DMS79 treated with DMSO at 0.1 percent for 48 hours (cell line): Measurements from ENCODE around the gene ANGPTL8.

ENCODE experiments used
- DNase-seq: peaks from one replicate; lab custom pipeline; 2025; lab: John Stamatoyannopoulos, UW

ANGPTL8 gene

GRCh38 chr19:11203194-11204075 is 36.0 kb upstream of the ANGPTL8 start:
- DNase-seq = no peak

DNA sequence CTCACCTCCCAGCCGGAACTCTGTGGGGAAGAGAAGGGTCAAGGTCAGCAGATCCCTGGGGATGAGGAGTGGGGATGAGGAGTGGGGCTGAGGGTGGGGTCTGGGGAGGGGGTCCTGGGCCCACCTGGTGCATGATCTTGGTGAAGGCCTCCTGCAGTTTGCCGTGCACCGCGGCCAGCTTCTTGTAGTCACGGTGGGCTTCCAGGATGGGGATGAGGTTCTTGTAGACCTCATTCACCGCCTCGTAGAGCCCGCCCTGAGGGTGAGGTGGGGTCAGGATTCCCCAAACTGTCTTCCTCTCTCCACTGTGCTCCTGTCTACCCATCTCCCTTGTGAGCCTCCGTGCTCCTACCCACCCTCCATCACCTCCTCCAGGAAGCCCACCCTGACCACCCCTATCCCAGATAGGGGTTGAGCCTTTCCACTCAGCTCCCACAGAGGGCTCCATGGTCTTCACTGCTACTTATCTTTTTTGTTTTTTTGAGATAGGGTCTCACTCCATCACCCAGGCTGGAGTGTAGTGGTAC is 35.3 kb upstream of the ANGPTL8 start:
- no peak for DNase-seq

DNA sequence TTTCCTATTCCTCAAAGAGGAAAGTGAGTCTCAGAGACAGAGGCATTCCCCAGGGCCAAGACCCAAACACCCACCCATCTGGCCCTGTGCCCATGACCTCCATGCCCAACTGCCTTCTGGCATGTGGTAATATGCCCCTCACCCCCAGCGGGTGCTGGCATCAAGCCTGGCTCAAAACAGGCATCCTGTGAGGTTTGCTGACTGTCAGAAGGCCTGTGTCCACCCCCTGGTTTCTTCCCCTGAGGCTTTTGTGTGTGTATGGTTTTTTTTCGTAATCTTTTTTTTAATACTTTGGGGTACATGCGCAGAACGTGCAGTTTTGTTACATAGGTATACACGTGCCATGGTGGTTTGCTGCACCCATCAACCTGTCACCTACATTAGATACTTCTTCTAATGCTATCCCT is 34.5 kb upstream of the ANGPTL8 start:
- no peak for DNase-seq

DNA sequence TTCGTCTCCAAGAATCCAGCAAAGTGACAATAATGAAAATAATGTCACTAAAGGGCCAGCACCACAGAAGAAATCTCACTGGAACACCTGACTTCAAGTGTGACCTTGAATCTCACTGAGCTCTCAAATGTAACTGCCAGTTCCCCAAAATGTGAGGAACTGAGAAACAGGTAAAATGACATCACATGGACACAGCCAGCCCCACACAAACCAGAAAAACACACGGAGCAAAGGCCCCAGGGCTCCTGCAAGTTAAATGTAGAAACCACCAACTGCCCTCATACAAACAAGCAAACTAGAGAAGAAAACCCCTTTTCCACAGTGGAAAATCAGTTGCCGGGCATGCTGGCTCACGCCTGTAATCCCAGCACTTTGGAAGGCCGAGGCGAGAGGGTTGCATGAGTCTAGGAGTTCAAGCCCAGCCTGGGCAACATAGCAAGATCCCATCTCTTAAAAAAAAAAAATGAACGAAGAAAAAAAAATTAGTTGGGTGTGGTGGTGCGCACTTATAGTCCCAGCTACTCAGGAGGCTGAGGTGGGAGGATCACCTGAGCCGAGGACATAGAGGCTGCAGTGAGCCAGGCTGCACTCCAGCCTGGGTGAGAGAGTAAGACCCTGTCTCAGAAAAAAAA is 33.4 kb upstream of the ANGPTL8 start:
- no peak for DNase-seq

- no peak for DNase-seq
Measured at GRCh38 chr19:11208561-11209471, 30.6 kb upstream of the ANGPTL8 start.

- no peak for DNase-seq
Measured at GRCh38 chr19:11209839-11210655, 29.4 kb upstream of the ANGPTL8 start.

- no peak for DNase-seq
Measured at GRCh38 chr19:11210656-11210928, 28.8 kb upstream of the ANGPTL8 start.

DNA sequence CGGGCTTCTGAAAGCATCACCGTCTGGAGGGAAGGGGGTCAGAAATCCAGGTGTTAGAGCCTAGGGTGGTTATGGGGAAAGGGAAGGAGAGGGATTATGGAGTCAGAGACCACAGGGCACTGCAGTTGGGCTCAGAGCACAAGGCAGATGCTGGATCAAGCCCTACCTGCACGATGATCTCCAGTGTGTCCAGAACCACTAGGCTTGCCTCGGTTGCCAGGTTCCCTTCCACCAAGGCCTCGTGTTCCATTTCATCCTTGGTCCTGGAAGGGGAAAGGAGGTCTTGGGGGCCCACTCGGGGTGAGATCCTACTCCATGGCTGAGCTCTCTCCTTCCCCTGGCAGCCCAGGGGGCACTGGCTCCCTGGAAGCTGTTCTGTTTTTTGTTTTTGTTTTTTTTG is 25.0 kb upstream of the ANGPTL8 start:
- DNase-seq = no peak

DNA sequence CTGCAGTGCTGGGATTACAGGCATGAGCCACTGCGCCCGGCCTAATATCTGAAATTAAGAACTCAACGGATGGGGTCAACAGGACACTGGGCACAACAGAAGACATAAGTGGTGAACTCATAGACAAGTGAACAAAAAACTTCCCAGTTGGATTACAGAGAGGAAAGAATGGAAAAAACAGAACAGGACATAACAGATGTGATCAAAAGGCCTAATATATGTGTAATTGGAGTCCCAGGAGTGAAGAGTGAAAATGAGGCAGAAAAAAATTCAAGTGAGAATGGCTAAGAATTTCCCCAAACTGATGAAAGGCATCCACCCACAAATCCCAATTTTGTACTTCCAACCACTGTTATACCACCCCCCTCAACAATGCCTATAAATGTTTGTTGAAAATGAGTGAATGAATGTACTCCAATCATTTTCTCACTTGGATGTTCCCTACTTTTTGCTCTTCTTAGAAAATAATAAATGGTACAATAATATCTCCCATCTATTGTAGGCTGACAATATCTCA is 18.3 kb upstream of the ANGPTL8 start:
- DNase-seq = no peak

DNA sequence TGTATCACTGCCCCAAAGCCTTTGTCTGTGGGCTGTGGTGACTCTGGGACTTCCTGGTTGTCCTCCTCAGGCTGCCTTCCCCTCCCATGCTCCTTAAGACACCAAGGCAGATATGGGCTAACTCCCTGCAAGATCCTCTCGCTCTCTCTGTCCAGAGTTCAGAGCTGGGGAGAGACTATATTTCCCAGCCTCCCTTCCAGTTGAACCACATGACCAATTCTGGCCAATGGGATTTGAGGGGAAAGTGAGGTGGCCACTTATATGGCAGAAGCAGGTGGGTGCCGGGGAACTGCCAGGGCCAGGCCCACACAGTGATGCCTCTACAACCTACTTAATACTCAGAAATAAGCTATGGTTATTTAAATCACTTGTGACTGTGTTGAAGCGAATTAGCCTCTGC is 16.2 kb upstream of the ANGPTL8 start:
- no peak for DNase-seq

GRCh38 chr19:11224429-11224828 is 15.0 kb upstream of the ANGPTL8 start:
- no peak for DNase-seq

- no peak for DNase-seq
Measured at GRCh38 chr19:11225172-11225571, 14.2 kb upstream of the ANGPTL8 start.

GRCh38 chr19:11225815-11226214 is 13.6 kb upstream of the ANGPTL8 start:
- DNase-seq = no peak

DNA sequence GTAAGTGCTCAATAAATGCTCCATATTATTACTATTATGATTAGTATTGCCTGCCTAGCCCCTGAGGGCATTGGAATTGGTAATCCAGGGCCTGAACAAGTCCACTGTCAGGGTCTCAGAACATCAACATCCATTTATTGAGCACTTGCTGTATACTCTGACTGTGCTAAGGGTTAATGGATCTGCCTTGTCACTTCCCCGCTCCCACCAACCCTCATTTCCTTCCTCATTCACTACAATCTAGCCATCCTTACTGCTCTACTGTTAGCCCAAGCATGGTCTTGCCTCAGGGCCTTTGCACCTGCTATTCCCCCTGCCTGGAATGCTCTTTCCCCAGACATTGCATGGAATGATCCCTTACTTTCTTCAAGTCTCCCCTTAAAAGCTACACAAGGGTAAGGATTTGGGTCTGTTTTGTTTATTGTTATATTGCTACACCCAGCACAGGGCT is 12.7 kb upstream of the ANGPTL8 start:
- DNase-seq = no peak

- DNase-seq = no peak
Measured at GRCh38 chr19:11227195-11227886, 12.1 kb upstream of the ANGPTL8 start.

DNA sequence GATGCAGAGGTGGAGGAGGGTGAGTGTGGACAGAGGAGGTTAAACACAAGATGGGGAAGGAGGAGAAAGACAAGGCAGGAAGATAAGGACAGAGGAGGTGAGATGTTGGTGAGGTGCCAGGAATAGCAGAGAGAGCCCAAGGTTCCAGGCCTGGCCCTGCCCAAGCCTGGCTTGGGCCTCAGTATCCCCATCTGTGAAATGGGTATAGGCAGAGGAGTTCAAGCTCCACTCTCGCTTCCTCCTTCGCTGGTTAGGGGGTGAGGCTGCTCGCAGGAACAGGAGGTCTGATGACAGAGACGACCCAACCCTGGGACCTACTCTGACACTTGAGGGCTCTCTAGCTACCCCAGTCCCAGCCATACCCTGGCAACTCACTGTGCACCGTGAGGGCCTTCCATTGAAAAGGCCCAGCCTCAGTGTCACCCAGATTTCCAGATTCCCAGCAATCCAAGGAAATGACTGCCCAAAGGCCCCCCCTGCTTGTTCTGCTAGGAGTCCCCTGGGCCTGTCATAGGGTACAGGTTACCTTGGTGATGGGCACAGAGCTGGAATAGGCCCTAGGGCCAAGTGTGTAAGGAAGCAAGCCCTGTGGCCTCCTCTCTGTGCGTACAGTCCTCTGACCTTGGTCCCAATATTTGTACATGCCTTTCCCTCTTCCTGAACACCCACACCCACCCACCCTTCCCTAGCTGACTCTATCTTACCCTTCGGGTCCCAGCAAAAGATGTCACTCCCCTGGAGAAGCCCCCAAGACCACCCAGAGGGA is 8.6 kb upstream of the ANGPTL8 start:
- no peak for DNase-seq

DNA sequence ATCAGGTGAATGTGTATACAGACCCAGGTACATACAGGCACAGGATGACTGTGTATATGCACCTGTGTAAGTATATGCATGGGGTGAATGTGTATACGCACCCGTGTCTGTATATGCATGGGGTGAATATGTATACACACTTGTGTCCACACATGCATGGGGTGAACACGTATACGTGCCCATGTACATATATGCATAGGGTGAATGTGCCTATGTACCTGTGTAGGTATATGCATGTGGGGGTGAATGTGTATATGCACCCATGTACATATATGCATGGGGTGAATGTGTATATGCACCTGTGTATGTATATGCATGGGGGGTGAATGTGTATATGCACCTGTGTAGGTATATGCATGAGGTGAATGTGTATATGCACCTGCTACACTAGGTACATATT is 6.9 kb upstream of the ANGPTL8 start:
- DNase-seq = no peak

DNA sequence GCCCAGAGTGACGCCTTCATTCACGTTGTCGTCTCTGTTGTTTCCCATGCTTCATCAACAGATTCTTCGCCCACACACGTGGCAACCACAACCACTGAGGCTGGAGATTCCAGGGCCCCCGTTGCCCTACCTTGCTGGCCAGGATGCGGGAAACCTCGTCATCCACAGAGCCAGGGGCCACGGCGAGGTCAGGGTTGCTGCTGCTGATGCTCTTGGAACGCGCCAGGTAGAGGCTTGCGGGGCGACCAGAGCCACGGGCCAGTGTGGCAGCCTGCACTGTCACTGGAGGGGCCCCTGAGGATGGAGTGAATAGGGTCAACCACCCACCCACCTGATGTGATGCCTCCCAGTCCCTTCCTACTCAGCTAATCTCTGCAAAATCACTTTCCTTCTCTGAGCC is 6.3 kb upstream of the ANGPTL8 start:
- DNase-seq = no peak

DNA sequence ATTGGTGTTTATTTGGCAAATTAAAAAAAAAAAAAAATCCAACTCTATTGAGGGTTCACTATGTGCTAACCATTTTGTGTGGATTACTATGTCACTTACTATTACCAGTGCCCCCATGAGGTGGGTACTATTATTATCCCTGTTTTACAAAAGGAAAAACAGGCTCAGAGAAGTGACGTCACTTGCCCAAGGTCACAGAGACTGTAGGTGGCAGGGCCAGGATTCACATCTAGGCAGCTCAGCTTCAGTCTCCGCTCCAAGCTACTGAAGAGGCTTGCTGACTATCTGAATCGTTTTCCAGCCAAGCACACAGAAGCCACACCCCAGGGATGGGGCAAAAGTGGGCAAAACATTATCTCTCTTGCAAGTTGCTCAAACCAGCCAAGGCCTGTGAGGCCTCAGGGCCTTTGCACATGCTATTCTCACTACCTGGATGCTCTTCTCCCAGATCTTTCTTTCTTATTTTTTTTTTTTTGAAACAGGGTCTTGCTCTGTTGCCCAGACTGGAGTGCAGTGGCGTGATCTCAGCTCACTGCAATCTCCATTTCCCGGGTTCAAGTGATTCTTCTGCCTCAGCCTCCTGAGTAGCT is 4.8 kb upstream of the ANGPTL8 start:
- DNase-seq = no peak
